ENCODE data around the gene ZNF451. TPM values are rescaled to one million over a fixed set of nuclear protein-coding genes. Genes with fewer than 3 reads are reported as not detected.
A peak's percentile ranks its signal among the peaks of the same experiment; 100 is the strongest.

Gene ZNF451
- total RNA-seq, 2 donors from 2014 or later, result 58.1 to 72.5 TPM

- H3K27me3 ChIP-seq (ENCODE audit: control insufficient read depth, insufficient read depth, low read length, poor library complexity, severe bottlenecking), result no peaks in the 10 kb centered on the region
- peaks cover 19% of the 10 kb centered on the region for H3K9me3 ChIP-seq (ENCODE audit: control insufficient read depth, low read length)
- Mint-ChIP-seq H3K4me3 (no peak overlapping the region), H3K9me3 (peaks cover 6% of the 10 kb centered on the region), H3K36me3 (ENCODE audit: low read depth) (peaks cover 32% of the 10 kb centered on the region), H3K27ac (no peak overlapping the region), H3K27me3 (ENCODE audit: insufficient read depth) (peaks cover 2% of the 10 kb centered on the region), H3K4me1 (no peaks in the 10 kb centered on the region)
- H3K4me1 ChIP-seq (ENCODE audit: control insufficient read depth, insufficient read depth, low read length), result no peaks in the 10 kb centered on the region
- H3K9ac ChIP-seq (ENCODE audit: extremely low read depth, low read length, poor library complexity, severe bottlenecking), result no peak overlapping the region
- no peak overlapping the region for H3K27ac ChIP-seq (ENCODE audit: low read depth, low read length)
- peaks cover 53% of the 10 kb centered on the region for H3K36me3 ChIP-seq (ENCODE audit: control insufficient read depth, insufficient read depth, low read length)
- TF ChIP-seq CTCF (conservative IDR thresholded peaks at IDR 0.05), result no peak
- WGBS, 2 experiments (ENCODE audit: insufficient coverage in 1 of 2, insufficient read length in 1 of 2), result 100% methylated on average over 1 of the region's 1 CpG; no CpG with 5 or more reads in 1 of the 2 experiments
- no peak for DNase-seq
- H3K4me3 ChIP-seq (ENCODE audit: low read length), result no peak overlapping the region
Observed at GRCh38 chr6:57165080-57165479, 75.1 kb downstream of the ZNF451 start.

- Mint-ChIP-seq H3K27ac (peak within 1 kb of the TSS; percentile 85), H3K9me3 (no peaks in the 10 kb centered on the region), H3K4me3 (peak within 1 kb of the TSS; percentile 64), H3K27me3 (ENCODE audit: insufficient read depth) (peaks cover 20% of the 10 kb centered on the region), H3K4me1 (peaks cover 14% of the 10 kb centered on the region), H3K36me3 (ENCODE audit: low read depth) (peaks cover 7% of the 10 kb centered on the region)
- Histone ChIP-seq H3K4me1 (ENCODE audit: control insufficient read depth, insufficient read depth, low read length) (peaks cover 9% of the 10 kb centered on the region), H3K27me3 (ENCODE audit: control insufficient read depth, insufficient read depth, low read length, poor library complexity, severe bottlenecking) (peaks cover 14% of the 10 kb centered on the region), H3K9me3 (ENCODE audit: control insufficient read depth, low read length) (no peaks in the 10 kb centered on the region), H3K4me3 (ENCODE audit: low read length) (peak within 1 kb of the TSS; percentile 86), H3K36me3 (ENCODE audit: control insufficient read depth, insufficient read depth, low read length) (peaks cover 9% of the 10 kb centered on the region), H3K9ac (ENCODE audit: extremely low read depth, low read length, poor library complexity, severe bottlenecking) (peak within 1 kb of the TSS; percentile 62), H3K27ac (ENCODE audit: low read depth, low read length) (peak within 1 kb of the TSS; percentile 60)
- peak; percentile 94 for DNase-seq
- TF ChIP-seq CTCF (conservative IDR thresholded peaks at IDR 0.05), result peak; percentile 60
- 0% methylated on average over 24 to 97 of the region's 97 CpGs for WGBS, 2 experiments (ENCODE audit: insufficient coverage in 1 of 2, insufficient read length in 1 of 2)
Observed at GRCh38 chr6:57172136-57173055, 82.4 kb downstream of the ZNF451 start, which contains the start of gene BAG2. Gene BAG2, plus strand, starts transcription at chr6:57172326. Its CDS starts 372 bp downstream, at chr6:57172698.

- peak overlapping the region; percentile 86 for H3K4me3 ChIP-seq (ENCODE audit: low read length)
- 3 to 8% methylated on average over 6 to 19 of the region's 19 CpGs for WGBS, 2 experiments (ENCODE audit: insufficient coverage in 1 of 2, insufficient read length in 1 of 2)
- H3K9ac ChIP-seq (ENCODE audit: extremely low read depth, low read length, poor library complexity, severe bottlenecking), result peak overlapping the region; percentile 62
- Mint-ChIP-seq H3K4me3 (peak overlapping the region; percentile 64), H3K4me1 (peaks cover 14% of the 10 kb centered on the region), H3K27me3 (ENCODE audit: insufficient read depth) (peaks cover 20% of the 10 kb centered on the region), H3K36me3 (ENCODE audit: low read depth) (peaks cover 8% of the 10 kb centered on the region), H3K9me3 (no peaks in the 10 kb centered on the region), H3K27ac (peak overlapping the region; percentile 85)
- no peaks in the 10 kb centered on the region for H3K9me3 ChIP-seq (ENCODE audit: control insufficient read depth, low read length)
- peaks cover 14% of the 10 kb centered on the region for H3K27me3 ChIP-seq (ENCODE audit: control insufficient read depth, insufficient read depth, low read length, poor library complexity, severe bottlenecking)
- H3K27ac ChIP-seq (ENCODE audit: low read depth, low read length), result no peak overlapping the region
- peaks cover 9% of the 10 kb centered on the region for H3K4me1 ChIP-seq (ENCODE audit: control insufficient read depth, insufficient read depth, low read length)
- no peak for TF ChIP-seq CTCF (conservative IDR thresholded peaks at IDR 0.05)
- H3K36me3 ChIP-seq (ENCODE audit: control insufficient read depth, insufficient read depth, low read length), result peaks cover 7% of the 10 kb centered on the region
- DNase-seq, result peak; percentile 61
Observed at GRCh38 chr6:57173056-57173885, 83.3 kb downstream of the ZNF451 start.

Measured in endodermal cell (in vitro differentiated cells).